Medulla oblongata (tissue), 1 donor: ENCODE results near the gene POLR3B.
"Not testable (repeated sequence)": the region's sequence is repeated elsewhere in the genome, so short reads cannot be mapped to it uniquely, and the experiment has no call there.

Experiments used
- DNase-seq: peaks from one replicate; pipeline ENCODE4 v3.0.0-alpha.2; 2015; ENCODE audit errors: extremely low spot score

The POLR3B gene

DNA sequence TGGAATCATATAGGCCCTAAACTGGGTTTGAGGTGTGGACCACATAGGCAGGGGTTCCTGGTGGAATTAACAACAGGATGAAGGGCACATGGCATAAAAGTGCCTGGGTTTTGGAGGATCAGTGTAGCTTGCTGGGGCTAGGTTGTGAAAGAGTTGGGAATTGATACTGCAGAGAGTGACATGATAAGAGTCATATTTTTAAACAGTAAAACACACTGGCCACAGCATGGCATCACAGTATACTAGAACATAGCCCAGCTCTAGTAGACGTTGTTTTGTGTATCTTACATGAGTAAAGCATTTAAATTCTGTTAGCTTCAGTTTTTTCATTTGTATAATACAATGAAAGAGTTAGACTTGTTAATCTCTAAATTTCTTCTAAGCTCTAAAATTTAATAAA is 102.0 kb downstream of the POLR3B start:
- DNase-seq = no peak

DNA sequence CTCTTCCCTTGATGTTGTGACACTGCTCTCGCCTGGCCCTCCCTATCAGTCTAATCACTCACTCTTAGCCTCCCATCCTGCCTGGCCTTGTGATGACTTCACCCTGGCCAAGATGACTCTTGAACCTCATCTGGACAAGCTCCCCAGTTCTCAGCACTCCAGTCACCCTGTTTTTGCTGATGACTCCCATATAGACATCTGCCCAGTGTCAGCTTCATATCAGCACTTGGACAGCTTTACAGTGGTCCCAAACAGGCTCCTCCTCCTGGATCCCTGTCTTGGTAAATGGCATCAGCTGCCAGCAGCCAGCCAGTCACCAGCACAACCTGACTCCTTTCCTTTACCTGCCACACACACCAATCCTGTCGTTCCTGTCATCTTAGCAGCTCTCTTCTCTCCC is 104.2 kb downstream of the POLR3B start:
- DNase-seq = no peak

DNA sequence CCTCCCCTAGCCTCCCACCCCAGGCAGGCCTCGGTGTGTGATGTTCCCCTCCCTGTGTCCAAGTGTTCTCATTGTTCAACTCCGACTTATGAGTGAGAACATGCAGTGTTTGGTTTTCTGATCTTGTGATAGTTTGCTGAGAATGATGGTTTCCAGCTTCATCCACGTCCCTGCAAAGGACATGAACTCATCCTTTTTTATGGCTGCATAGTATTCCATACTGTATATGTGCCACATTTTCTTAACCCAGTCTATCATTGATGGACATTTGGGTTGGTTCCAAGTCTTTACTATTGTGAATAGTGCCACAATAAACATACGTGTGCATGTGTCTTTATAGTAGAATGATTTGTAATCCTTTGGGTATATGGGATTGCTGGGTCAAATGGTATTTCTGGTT is 108.1 kb downstream of the POLR3B start:
- not testable (repeated sequence) for DNase-seq

DNA sequence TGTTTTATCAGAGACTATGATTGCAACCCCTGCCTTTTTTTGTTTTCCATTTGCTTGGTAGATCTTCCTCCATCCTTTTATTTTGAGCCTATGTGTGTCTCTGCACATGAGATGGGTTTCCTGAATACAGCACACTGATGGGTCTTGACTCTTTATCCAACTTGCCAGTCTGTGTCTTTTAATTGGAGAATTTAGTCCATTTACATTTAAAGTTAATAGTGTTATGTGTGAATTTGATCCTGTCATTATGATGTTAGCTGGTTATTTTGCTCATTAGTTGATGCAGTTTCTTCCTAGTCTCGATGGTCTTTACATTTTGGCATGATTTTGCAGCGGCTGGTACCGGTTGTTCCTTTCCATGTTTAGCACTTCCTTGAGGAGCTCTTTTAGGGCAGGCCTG is 118.1 kb downstream of the POLR3B start:
- DNase-seq = not testable (repeated sequence)

DNA sequence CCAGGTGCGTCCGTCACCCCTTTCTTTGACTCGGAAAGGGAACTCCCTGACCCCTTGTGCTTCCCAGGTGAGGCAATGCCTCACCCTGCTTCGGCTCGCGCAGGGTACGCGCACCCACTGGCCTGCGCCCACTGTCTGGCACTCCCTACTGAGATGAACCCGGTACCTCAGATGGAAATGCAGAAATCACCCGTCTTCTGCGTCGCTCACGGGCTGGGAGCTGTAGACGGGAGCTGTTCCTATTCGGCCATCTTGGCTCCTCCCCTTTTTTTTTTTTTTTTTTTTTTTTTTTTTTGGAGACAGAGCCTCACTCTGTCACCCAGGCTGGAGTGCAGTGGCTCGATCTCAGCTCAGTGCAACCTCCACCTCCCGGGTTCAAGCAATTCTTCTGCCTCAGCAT is 120.1 kb downstream of the POLR3B start:
- DNase-seq = not testable (repeated sequence)

DNA sequence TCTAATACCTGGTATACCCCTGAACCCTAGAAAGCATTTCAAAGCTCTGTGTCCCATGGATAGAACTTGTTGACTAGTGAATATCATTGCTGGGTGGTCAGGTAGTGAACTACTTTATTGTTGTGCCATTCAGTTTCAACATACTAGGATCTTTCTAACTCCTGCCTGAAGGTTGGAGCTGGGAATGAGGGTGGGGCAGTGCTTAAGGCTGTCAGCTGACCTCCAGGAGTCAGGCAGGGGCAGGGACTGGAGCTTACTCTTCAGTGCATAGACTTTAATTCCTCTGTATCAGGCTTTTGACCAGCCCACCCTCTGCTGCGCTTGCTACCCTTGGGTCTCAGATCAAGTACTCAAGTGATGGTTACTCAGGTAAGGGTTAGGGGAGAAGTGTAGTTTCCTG is 122.7 kb downstream of the POLR3B start:
- DNase-seq = no peak

DNA sequence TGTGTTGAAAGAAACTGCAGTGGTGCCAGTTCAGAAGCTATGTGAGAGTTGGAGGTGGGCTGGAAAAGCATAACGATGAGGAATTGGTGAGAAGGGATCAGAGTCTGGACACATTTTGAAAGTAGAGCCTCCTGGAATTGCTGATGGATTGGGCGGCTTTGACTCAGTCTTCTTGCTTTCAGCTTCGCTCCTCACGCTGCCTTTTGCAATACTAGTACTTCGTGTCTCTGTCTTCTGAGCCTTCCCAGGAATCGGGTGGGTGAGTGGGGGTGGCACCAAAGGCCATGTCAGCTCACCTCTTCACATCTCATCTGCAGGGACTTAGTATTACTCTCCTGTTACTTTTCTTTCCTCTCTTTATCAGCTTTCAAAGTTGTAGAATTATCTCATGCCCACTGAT is 123.7 kb downstream of the POLR3B start:
- DNase-seq = no peak

DNA sequence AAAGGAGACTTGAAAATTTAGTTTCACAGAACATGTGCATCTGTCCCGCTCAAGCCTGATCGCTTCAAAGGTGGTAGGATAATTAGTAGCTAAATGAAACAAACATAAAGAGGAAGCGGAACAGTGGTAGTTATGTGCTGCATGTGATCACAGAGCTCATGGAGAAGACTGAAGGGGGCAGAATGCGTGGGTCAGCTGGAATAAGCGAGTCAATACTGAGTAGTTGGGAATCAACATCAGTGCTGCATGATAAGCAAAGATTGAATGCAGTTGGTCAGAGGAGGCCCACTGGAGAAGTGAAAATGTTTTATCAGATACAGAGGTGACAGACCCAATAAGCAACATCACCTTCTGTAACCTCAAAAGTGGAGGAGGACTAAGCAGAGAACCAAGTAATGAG is 130.1 kb downstream of the POLR3B start:
- no peak for DNase-seq

DNA sequence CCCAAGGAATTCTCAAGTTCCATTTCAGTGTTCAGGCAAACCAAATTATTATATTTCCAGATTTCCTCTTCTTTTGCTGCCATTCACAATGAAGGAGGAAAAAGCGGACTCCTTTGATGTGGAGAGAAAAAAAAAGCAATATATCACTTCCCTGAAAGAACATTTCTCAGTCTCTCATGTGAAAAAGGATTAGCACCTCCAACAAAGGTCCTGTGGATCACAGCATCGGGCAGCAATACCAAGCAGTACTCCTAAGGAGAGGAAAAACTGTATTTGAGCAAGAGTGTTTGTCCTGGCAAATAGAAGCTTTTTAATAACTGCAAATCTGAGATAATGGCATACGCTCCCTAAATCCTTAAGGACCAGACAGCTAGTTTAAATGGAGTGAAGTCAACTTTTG is 131.3 kb downstream of the POLR3B start:
- DNase-seq = no peak

DNA sequence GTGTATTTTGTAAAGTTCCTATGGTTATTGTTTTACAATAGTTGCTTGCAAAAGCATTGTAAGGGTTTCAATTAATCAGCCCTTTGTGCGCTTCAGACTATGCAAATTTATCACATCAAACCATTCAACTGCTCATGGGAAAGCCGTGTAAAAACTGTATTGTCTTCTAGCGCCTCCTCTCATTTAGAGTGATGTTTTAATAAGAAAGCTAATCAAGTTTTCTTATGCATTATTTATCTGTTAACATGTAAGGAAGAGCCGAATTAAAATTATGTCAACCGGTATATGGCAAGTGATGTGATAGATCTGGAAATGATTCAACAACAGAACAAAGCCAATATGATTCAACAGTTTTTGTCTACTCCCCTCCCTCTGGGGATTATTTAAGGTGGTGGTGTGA is 132.7 kb downstream of the POLR3B start:
- no peak for DNase-seq

DNA sequence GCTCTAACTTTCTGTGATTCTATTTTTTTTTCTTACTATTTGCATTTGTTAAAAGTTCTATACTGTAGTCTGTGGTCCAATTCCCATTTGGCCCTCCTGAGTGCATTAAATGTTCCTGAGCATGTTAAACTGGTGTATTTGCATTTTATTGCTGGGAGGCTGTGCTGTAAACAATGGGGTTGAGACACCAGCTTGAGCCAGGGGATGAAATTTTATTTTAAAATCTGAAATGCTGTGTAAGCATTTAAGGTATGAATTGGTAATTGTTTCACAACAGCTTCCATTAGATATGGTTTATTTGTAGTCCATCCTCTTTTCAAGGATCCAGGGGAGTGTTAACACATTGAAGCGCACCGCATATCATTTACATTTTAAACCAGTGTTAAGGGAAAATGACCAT is 135.3 kb downstream of the POLR3B start:
- no peak for DNase-seq

DNA sequence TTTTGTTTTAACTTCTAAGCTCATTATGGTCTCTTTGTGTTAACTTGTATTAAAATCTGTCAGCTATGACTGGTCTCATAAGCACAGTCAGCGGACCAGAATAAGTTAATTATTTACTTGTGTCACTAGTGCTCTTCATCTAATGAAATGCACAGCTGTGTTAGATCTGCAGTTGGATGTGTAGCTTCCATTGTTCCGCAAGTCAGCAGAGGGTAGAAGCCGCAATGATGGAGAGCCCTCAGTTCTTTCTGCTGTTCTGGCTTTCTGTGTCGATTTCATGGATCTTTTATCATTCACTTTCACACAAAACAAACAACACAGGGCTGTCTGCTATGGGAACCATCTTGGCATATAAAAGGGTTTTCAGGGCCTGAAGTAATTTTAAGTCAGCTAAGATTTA is 136.0 kb downstream of the POLR3B start:
- peak; percentile 76 for DNase-seq

DNA sequence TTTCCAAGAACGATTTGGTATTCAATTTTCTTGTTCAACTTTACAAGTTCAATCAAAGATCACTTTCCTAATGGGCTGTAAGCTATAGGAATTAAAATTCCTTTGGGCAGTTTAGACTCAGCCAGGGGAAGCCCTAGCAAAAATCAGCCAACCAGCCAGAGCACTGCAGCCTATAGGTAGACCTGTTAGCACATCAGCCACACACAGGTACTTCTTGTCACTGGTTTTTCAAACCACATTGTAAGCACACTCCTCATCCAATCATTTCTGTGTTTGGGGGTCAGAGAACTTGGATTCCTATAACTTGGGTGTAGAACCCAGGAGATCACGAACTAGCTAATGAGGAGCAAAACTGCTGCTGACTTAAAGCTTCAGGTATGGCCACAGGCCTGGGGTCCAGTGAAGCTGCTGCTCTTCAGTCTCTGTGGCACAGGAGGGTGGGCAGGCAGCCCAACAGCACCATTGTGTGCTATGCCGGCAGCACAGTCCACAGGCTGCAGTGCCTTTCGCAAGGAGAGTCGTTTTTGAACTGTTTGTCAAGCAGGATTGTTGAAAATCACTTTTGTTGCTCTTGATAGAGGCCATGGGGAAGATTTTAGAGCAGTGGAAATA is 137.9 kb downstream of the POLR3B start:
- DNase-seq = peak; percentile 27

DNA sequence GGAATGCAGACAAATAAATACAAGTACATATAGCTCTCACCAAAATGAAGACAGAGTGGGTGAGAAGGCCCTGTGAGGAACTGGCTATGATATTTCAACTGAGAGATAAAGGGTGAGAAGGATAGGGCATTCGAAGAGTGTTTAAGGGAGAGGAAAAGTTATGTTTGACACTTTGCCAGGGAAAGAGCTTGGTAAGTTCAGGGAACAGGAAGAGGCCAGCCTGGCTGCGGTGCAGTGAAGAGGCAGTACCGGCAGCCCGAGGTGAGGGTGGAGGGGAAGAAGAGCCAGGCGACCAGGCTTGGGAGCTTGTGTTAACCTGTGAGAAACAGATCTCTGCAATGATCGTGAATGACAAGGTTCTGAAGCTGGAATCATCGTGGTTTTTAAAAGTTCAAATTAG is 140.5 kb downstream of the POLR3B start:
- no peak for DNase-seq

DNA sequence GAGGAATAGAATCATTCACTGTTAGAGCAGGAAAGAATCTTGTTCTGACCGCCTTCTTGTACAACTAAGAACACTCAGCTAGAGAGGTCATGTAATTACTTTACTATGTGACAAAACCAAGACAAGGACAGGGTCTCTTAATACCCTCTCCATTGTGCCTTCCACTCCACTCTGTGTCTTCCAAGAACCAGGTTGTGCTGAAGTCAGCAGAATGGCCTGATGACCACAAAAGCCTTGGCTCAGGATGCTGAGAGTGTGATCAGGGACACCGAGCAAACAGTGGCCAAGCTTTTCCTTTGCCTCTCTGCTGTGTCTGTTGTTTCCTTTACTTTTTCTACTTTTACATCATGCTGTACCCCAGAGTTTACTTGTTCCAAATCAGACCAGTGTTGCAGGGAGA is 142.1 kb downstream of the POLR3B start:
- DNase-seq = no peak

DNA sequence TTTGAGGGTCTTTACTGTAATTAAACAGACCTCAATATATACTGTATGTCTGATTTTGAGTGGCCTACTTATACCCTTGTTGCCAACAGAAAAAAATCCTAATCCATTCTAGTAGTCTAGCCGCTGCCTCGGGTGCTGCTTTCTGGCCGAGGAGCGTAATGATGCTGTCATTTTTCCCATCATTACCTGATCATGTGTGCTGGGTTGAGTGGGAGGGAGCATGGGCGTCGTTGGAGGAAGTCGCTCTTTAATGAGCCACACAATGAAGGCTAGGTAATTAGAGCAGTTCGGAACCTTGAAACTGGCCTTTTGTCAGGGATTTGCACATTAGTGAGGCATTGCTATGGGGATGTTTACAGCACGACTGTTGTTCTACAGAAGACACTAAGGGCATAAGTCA is 149.1 kb downstream of the POLR3B start:
- DNase-seq = no peak

DNA sequence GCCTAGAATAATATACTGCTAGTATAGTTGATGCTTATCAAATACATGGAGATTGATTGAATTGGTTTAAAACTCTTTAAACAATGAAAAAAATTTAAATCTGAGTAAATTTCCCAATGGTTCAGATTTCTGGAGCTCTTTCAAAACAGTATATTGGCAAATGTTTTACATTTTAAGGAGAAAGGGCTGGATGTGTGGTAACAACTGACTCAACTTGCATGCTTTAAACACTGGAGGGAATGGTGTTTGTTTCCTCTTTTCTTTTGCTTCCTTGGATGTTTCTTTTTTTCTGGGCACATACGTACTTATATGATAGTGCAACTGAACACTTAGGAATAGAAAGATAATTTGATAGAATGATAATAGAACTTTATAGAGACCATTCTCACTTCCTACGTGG is 151.4 kb downstream of the POLR3B start:
- DNase-seq = no peak

DNA sequence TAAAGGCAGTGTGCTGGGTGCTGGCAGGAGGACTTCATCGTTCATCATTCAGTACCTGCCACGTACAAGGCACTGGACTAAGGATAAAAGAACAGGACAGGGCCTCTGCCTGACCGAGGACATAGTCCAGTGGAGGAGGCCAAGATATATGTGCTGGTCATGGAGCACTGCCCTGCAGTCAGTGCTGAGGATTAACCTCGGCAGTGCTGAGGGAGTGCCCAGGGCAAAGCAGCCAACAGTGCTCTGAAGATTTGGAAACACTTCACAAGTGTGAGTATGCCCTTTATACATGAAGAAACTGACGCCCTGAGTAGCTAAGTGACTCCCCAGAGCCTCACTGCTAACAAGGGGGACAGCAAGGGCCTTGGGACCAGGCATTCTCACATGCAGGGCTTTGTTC is 153.8 kb downstream of the POLR3B start:
- DNase-seq = no peak

DNA sequence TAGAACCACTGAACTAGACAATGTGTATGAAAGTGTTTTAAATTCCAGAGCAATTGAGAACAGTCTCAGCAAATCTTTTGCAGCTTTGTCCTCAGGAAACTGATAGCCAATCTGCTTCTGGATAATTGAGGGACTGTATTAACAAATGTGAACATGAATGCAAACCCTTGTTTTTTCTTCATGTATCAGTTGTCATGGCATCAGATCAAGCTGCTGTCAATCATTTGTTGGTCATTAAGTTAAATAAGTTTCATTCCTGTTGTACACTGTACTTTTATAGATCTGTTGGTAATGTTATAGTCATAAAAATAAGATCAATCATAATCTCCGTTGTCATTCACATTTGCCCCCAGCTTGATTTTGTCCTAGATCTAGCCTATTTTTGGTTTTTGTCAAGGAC is 159.8 kb downstream of the POLR3B start:
- DNase-seq = no peak

DNA sequence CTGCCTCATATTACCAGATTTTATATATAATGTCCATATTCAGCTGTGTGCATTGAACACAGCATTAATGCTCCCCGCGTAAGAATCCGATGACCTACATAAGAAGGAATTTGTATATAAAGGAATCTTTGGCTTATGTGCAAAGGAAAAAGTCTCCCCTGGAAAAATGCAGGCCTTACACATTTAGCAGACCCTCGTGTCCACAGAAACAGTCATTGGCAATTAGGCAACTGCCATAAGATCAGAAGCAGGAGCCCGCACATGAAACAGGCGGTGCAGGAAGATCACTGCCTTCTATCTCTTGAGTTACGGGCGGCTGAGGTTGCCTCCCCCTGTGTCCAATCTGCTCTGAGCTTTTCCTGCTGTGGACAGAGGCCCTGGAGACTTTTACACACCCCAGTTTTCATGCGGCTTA is 162.1 kb downstream of the POLR3B start:
- DNase-seq = no peak

DNA sequence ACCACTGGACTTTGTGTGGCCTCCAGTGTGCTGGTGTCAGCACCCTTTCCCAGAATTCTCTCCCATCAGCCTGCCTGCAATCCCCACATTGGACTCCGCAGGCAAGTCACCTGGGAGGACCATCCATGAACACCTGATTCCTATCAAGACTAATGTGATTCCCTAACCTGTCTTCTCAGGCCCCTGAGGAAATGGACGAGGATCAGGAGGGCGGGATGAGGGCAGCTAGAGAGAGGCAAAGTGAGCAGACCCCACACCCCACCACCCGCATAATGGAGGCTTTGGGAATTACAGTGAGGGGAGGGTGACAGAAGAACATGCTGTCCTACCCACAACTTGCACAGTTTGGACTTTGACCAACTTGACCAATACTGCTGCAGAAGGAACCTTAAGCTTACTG is 164.4 kb downstream of the POLR3B start:
- no peak for DNase-seq

DNA sequence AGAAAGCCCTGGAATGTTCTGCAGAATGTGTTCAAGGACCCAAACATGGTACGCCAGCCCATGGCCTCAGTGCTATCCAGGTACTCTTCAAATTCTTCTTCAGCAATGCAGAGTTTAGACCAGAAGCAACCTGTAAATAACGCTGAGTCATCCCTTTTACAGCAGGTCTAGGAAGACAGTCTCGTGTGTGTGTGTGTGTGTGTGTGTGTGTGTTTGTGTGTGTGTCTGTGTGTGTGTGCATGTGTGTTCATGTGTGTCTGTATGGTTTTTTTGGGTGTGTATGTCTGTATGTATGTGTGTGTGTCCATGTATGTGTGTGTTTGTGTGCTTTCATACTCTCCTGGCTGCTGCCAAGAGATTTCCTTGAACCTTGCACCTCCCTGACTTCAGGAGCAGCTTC is 165.2 kb downstream of the POLR3B start:
- DNase-seq = no peak

DNA sequence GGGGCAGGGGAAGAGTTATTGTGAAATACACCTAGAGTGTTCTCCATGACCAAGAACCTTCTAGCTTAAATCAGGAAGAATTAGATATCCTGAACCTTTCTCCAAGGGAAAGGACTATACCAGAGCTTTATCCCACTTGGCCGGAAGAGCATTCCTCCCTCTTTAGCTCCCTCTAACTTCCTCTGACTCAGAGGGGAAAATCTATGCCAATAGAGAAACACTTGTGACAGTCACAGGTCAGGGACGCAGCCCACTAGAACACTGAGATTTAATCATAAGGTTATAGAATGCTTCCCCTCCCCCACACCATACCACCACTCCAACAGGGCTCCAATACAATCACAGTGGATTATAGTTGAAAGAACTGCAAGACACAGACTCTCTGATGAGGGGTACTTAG is 169.8 kb downstream of the POLR3B start:
- no peak for DNase-seq

DNA sequence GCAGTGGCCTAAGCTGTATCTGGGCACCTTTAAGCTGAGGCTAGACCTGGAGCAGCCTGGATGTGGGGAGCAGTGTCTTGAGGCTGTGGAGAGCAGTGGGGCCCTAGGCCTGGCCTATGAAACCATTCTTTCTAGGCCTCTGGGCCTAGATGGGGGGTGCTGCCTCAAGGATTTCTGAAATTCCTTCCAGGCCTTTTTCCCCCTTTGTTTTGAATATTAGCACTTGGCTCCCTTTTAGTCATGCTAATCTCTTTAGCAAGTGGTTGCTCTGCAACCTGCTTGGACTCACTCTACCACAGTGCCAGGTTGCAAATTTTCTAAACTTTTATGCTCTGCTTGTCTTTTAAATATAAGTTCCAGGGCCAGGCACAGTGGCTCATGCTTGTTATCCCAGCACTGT is 183.7 kb downstream of the POLR3B start:
- no peak for DNase-seq

DNA sequence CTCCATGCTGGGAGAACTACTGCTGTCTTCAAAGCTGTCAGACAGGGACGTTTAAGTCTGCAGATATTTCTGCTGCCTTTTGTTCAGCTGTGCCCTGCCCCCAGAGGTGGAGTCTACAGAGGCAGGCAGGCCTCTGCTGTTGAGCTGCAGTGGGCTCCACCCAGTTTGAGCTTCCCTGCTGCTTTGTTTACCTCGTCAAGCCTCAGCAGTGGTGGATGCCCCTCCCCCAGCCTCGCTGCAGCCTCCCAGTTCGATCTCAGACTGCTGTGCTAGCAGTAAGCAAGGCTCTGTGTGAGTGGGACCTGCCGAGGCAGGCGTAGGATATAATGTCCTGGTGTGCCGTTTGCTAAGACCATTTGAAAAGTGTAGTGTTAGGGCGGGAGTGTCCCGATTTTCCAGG is 193.9 kb downstream of the POLR3B start:
- DNase-seq = no peak
